Astrocyte of the spinal cord (primary cell): ENCODE measurements around the gene PHLDB1.

Experiments used
- DNase-seq: peaks from one replicate; pipeline ENCODE4 v3.0.0; 2011; ENCODE audit warnings: low read depth, low spot score
- H3K4me3 ChIP-seq: 2 replicates; pipeline ENCODE4 v1.5.1; 2011; ENCODE audit warnings: low read depth, mild to moderate bottlenecking, low read length, moderate library complexity
- in situ Hi-C: cut with HindIII; loops from 2 replicates; pipeline ENCODE4 v1.10.0; 2017; ENCODE audit warnings: low sequenced_read_pairs
- TF ChIP-seq, protein P1 (sequence below): IDR thresholded peaks from 2 replicates; pipeline ENCODE4 v1.5.1; 2012; ENCODE audit warnings: low read depth, mild to moderate bottlenecking, low read length, inconsistent platforms

PHLDB1 gene

DNA sequence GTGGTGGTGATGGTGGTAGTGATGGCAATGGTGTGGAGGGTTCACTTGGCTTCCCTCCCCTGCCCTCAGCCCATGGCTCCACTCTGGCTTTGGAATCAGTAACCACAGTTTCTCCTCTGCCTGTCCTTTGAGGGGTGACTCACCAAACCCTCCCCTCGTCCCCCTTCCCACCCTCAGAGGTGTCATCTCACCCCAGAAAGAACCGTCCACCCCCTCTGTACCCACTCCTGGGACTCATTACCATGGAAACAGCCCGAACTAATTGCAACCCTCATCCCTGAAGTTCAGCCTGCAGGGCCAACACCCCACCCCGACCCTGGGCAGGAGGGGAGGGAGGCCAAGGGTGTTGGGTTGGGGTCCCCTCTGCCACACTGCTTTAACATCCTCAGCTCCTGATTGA, 26.6 kb downstream of the PHLDB1 start:
- TF ChIP-seq, protein P1, sequence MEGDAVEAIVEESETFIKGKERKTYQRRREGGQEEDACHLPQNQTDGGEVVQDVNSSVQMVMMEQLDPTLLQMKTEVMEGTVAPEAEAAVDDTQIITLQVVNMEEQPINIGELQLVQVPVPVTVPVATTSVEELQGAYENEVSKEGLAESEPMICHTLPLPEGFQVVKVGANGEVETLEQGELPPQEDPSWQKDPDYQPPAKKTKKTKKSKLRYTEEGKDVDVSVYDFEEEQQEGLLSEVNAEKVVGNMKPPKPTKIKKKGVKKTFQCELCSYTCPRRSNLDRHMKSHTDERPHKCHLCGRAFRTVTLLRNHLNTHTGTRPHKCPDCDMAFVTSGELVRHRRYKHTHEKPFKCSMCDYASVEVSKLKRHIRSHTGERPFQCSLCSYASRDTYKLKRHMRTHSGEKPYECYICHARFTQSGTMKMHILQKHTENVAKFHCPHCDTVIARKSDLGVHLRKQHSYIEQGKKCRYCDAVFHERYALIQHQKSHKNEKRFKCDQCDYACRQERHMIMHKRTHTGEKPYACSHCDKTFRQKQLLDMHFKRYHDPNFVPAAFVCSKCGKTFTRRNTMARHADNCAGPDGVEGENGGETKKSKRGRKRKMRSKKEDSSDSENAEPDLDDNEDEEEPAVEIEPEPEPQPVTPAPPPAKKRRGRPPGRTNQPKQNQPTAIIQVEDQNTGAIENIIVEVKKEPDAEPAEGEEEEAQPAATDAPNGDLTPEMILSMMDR, result no peak
- in situ Hi-C loops, result no loop called here
- DNase-seq, result peak; percentile 38
- no peak overlapping the region for H3K4me3 ChIP-seq

DNA sequence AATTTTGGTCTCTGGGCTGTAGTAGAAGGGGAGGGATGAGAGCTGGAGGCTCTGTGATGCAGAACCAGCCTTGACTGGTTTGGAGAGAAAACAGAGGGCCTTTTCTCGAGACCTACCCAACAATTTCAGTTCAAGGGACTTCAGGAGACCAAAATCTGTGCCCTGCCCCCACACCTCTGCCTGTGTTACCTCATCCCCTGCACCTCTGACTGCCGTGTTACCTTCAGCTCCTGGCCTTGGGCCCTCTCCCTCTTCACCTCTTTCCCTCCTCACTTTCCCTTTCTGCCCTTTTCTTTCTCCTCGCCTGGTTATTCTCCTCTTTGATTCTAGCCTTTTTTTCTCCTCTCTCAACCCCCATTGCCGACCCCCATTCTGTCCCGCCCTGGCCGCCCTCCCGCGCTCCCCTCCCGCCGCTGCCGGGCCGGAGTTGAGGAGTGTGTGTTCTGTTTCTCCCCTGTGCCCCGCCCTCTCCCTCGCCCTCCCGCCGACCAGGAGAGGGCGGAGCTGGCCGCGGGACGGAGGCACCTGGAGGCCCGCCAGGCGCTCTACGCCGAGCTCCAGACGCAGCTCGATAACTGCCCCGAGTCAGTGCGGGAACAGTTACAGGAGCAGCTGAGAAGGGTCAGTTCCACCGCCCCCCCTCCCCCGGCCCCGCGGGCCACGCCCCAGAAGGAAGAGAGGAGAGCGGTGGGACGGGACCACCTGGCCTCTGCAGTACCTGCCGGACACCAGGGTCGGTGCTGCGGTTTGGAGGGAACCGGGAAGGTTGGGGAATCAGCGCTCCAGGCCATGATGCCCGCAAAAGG, 27.2 kb downstream of the PHLDB1 start:
- peak; percentile 76 for DNase-seq
- no peak overlapping the region for H3K4me3 ChIP-seq
- in situ Hi-C loops, result no loop called here

DNA sequence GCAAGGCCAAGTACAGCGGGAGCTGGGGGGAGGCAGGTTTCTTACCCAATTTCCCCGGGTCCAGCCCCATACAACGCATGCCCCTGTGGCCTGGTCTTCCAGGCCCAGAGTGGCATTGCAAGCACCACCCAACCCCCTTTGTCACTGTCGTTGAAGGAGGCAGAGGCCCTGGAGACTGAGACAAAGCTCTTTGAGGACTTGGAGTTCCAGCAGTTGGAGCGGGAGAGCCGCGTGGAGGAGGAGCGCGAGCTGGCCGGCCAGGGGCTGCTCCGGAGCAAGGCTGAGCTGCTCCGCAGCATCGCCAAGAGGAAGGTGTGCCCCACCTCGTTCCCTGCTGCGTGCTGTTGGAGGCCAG, 27.8 kb downstream of the PHLDB1 start:
- no peak for DNase-seq
- in situ Hi-C loops, result no loop called here
- no peak overlapping the region for H3K4me3 ChIP-seq
- TF ChIP-seq, protein P1, result no peak

More for the DNA sequence above, 27.2 kb downstream of the PHLDB1 start:
- TF ChIP-seq, protein P1, result peak; percentile 15

DNA sequence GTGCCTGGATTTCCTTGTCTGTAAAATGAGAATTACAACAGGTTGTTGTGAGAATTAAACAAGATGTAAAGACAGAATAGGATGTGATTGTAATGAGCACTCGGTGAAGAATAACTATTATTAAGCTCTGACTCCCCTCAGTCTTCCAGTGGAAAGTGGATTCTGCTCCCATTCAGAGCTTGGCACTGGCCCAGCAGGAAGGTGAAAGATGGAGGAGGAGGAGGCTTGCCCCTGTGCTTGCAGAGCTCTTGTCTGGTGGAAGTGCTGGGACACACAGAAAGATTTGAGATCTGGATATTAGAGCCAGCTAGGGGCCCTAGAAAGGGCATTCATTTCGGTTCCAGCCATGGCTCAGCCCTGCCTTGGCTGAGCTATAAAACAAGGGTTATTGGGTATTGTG, 28.2 kb downstream of the PHLDB1 start:
- DNase-seq, result no peak
- H3K4me3 ChIP-seq, result no peak overlapping the region
- in situ Hi-C loops, result no loop called here
- TF ChIP-seq, protein P1, result no peak

DNA sequence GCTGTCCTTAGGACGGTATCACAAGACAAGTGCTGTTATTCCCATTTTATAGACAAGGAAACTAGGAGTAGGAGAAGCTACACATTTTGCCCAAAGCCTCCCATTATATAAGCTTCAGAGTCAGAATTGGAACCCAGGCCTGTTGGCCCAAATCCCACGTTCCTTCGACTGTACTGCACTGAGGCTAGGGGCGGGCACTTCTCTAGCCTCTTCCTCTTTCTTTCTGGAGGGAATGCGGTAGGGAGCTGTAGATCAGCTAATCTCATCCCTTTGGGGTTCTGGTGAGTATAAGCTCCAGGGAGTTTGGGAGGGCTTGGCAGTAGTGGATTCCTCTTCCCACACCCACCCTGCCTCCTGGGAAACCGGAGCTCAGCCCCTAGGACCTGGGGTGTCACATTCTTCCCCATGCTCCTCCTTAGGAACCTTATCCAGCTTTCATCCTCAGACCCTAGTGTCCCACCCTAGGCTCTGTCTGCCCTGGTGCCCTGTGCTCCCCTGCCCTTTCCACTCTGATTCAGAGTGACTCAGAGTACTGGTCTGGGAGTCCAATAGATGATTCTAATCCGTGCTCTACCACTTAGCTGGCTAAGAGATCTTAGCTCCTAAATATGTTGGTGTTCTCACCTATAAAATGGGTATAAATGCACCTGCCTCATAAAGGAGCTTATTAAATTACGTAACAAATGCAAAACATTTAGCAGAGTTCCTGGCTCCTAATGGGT, 29.3 kb downstream of the PHLDB1 start:
- TF ChIP-seq, protein P1, result no peak
- in situ Hi-C loops, result no loop called here
- no peak overlapping the region for H3K4me3 ChIP-seq
- DNase-seq, result no peak

DNA sequence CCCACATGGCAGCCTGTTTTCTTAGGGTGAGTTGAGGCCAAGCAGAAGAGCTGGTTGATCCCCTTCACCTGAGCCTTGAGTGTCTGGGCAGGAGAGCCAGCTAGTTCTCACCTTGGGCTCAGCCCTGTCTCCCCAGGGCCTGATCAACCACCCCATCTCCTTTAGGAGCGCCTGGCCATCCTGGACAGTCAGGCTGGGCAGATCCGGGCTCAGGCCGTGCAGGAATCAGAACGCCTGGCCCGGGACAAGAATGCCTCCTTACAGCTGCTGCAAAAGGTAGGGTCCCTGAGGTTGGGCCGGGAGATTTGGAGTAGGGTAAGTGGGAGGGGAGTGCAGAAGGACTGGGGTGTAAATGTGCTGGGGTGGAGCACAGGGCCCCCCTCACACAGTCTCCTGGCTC, 31.3 kb downstream of the PHLDB1 start:
- in situ Hi-C loops, result no loop called here
- DNase-seq, result no peak
- no peak overlapping the region for H3K4me3 ChIP-seq
- TF ChIP-seq, protein P1, result no peak
